Measurements from ENCODE around the gene PLXNA3.

DNA sequence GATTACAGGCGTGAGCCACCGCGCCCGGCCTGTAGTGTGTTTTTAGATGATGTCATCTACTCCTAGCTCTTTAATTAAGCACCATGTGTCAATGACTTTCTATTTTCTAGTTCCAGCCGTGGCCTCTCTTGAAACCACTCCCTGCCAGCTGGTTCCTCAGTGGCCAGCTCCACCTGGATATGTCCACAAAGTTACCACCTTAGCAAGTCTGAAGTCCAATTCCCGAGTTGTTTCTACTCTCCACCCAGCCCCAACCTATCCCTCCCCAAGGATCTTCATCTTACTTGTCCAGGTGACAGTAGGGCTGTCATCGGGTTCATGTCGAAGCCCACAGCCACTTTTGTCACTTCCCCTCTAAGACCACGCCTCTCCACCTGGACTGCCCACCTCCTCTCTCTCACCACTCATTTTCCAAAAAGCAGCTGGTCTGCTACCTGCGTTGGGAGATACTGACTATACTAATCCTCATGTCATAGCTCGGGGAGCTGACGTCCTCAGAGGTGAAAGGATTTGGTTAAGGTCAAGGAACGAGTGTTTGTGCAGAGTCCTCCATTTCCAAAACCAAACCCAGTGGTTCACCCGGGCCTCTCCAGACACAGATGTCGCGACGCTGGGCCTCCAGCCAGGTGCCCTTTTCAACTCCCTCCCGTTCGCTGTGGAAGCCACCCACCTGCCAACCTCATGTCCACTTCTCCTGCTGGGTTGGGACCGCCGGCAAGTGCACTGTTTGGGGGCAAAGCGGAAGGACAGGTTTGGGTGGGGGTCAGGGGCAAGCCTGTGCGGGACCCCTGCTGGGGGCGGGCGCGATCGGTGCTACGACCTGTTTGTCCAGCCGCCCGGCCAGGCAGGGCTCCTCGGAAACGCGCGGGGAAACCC lies 57.2 kb downstream of the PLXNA3 start:
- TF ChIP-seq, protein P1, sequence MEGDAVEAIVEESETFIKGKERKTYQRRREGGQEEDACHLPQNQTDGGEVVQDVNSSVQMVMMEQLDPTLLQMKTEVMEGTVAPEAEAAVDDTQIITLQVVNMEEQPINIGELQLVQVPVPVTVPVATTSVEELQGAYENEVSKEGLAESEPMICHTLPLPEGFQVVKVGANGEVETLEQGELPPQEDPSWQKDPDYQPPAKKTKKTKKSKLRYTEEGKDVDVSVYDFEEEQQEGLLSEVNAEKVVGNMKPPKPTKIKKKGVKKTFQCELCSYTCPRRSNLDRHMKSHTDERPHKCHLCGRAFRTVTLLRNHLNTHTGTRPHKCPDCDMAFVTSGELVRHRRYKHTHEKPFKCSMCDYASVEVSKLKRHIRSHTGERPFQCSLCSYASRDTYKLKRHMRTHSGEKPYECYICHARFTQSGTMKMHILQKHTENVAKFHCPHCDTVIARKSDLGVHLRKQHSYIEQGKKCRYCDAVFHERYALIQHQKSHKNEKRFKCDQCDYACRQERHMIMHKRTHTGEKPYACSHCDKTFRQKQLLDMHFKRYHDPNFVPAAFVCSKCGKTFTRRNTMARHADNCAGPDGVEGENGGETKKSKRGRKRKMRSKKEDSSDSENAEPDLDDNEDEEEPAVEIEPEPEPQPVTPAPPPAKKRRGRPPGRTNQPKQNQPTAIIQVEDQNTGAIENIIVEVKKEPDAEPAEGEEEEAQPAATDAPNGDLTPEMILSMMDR (conservative IDR thresholded peaks at IDR 0.05; ENCODE audit: low read depth in 2 of 2), result no peak
- TF ChIP-seq EZH2 (IDR thresholded peaks at IDR 0.05; ENCODE audit: low read depth, unreplicated experiment) (no peak), CREB1 (CRISPR knock-in tag; IDR thresholded peaks at IDR 0.05; ENCODE audit: low read depth) (no peak), EZH2phosphoT487 (IDR thresholded peaks at IDR 0.05; ENCODE audit: unreplicated experiment) (no peak), POLR2AphosphoS5 (IDR thresholded peaks at IDR 0.05; ENCODE audit: low read depth) (no peak), ZNF331 (CRISPR knock-in tag; IDR thresholded peaks at IDR 0.05; ENCODE audit: low read depth) (no peak), NANOG (IDR thresholded peaks at IDR 0.05; ENCODE audit: borderline replicate concordance) (no peak), JUNB (IDR thresholded peaks at IDR 0.05; ENCODE audit: unreplicated experiment) (no peak)
- TF ChIP-seq, protein P2, sequence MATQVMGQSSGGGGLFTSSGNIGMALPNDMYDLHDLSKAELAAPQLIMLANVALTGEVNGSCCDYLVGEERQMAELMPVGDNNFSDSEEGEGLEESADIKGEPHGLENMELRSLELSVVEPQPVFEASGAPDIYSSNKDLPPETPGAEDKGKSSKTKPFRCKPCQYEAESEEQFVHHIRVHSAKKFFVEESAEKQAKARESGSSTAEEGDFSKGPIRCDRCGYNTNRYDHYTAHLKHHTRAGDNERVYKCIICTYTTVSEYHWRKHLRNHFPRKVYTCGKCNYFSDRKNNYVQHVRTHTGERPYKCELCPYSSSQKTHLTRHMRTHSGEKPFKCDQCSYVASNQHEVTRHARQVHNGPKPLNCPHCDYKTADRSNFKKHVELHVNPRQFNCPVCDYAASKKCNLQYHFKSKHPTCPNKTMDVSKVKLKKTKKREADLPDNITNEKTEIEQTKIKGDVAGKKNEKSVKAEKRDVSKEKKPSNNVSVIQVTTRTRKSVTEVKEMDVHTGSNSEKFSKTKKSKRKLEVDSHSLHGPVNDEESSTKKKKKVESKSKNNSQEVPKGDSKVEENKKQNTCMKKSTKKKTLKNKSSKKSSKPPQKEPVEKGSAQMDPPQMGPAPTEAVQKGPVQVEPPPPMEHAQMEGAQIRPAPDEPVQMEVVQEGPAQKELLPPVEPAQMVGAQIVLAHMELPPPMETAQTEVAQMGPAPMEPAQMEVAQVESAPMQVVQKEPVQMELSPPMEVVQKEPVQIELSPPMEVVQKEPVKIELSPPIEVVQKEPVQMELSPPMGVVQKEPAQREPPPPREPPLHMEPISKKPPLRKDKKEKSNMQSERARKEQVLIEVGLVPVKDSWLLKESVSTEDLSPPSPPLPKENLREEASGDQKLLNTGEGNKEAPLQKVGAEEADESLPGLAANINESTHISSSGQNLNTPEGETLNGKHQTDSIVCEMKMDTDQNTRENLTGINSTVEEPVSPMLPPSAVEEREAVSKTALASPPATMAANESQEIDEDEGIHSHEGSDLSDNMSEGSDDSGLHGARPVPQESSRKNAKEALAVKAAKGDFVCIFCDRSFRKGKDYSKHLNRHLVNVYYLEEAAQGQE (IDR thresholded peaks at IDR 0.05; ENCODE audit: unreplicated experiment), result no peak

Data from GM23338 (cell line).